SK-N-SH (cell line): ENCODE results near the gene MBD2. TPM values are rescaled to one million over a fixed set of nuclear protein-coding genes. Genes with fewer than 3 reads are reported as not detected.

ENCODE experiments used
- GATA2 ChIP-seq: sonication (generic); formaldehyde crosslinking; IDR thresholded peaks from 2 replicates; pipeline ENCODE4 v1.5.0; 2020; ENCODE audit warnings: mild to moderate bottlenecking, missing genetic modification reagents
- MXI1 ChIP-seq: IDR thresholded peaks from 2 replicates; pipeline ENCODE4 v1.6.1; 2012; ENCODE audit warnings: mild to moderate bottlenecking, low read depth, low read length, improper control_type of control experiment
- PBX3 ChIP-seq: IDR thresholded peaks from 2 replicates; pipeline ENCODE4; 2012
- polyA plus RNA-seq, 3 experiments: library from polyadenylated mRNA; depleted of rRNA; stranded (reverse); fragments of >200 nt; gene quantifications; 2 replicates each; pipeline ENCODE4 v1.2.3, GENCODE V29; 2012
- small RNA-seq, 7 experiments: library from RNA; depleted of rRNA; stranded (forward); fragments of <200 nt; gene quantifications; one replicate each; pipeline ENCODE3, GENCODE V24; 2012

MBD2 gene
- polyA plus RNA-seq, 1 of the 3 experiments (the other 2 are of a cell fraction), result 12.5 TPM

- TF ChIP-seq PBX3, result no peak
- no peak for TF ChIP-seq MXI1
- TF ChIP-seq GATA2 (CRISPR knock-in tag), result no peak
These were observed 122.3 kb downstream of the MBD2 start (continued) for GRCh38 chr18:54102123-54102522.

Small RNA genes within 50 kb of the gene (small RNA-seq; reads per million reads assigned to genes)
- 3.2 to 192 (median 5.7) reads per million in 7 experiments for gene SNORA37

Other genes starting within 250 kb of the MBD2 start
- 11.9 and 21.7 TPM in 2 replicates for gene POLI, start 44.8 kb upstream of the MBD2 start, polyA plus RNA-seq (2012; rRNA removed)
- not detected in 2 replicates for gene STARD6, start 133.2 kb upstream of the MBD2 start, polyA plus RNA-seq (2012; rRNA removed)
- 0.68 and 0.76 TPM in 2 replicates for gene C18orf54, start 133.2 kb upstream of the MBD2 start, polyA plus RNA-seq (2012; rRNA removed)